ENCODE data around the gene SYVN1. TPM values are rescaled to one million over a fixed set of nuclear protein-coding genes. Genes with fewer than 3 reads are reported as not detected.

The SYVN1 gene
- total and polyA plus RNA-seq, 2 donors (not counting 3 experiments of a cell fraction or from before 2014, with no cell fraction given): 34.5 to 45.1 TPM

DNA sequence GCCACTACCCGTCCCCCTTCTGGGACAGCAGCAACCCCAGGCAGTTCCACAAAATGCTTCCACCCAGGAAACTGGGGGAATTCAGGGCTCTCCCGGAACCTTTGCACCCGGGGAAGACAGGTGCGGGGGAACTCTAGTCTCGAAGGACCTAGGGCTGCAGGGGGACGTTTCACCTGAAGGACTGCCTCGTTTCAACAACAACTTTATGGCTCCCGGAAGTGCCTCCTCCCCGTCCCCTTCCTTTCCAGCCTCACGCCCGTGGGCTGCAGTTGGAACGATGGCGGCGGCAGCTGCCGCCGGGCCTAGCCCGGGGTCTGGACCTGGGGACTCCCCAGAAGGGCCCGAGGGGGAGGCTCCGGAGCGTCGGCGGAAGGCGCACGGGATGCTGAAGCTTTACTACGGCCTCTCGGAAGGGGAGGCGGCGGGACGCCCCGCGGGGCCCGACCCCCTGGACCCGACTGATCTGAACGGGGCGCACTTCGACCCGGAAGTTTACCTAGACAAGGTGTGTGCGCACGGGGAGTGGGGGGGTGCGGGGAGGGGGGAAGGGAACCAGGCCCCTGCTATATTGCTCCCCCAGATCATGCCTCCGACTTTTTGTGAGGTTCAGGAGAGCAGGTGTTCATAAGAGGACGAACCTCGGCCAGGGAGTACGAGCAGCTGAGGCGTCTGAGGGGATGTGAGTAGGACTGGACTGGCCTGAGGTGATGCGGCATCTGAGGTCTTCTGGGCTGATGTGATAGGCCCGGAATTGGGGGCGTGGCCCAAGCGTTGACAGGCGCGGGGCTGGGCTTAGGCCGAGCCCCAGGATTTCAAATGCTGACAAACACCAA lies 38.1 kb downstream of the SYVN1 start, which contains the start of gene VPS51:
Gene VPS51, plus strand, starts transcription at position 241 of the 833 bp plus-strand sequence. Its CDS starts 37 bp downstream, at position 278.
- no peaks in the 10 kb centered on the region for H3K9me3 ChIP-seq (replicated peaks; ENCODE audit: control insufficient read depth, insufficient read depth, low read length)
- no peaks in the 10 kb centered on the region for H4K20me1 ChIP-seq (replicated peaks; ENCODE audit: control insufficient read depth, extremely low read depth, insufficient read depth, low read length)
- peaks cover 8% of the 10 kb centered on the region for H3K79me2 ChIP-seq (ENCODE audit: control insufficient read depth, insufficient read depth, low read length)
- peak within 1 kb of the TSS; percentile 43 for H3K9ac ChIP-seq (replicated peaks; ENCODE audit: extremely low read depth, insufficient read depth, low read length)
- ChIA-PET POLR2A (interaction anchor here (2.0 to 2.4 kb wide), 2 partner anchors 14 to 20 kb away, joined by 5 to 6 read pairs; no protein-coding TSS in a partner anchor), CTCF (interaction anchor here (1.2 to 5.3 kb wide), 2 partner anchors 12 to 15 kb away, joined by 3 to 56 read pairs; partner anchors contain the start of gene TM7SF2)
- FAIRE-seq: peak; percentile 86
- DNase-seq (ENCODE audit: low read depth, low spot score): peak; percentile 76
- H3K27ac ChIP-seq (ENCODE audit: insufficient read depth, low read depth, low read length): peak within 1 kb of the TSS; percentile 46
- no peaks in the 10 kb centered on the region for H3K36me3 ChIP-seq (ENCODE audit: control insufficient read depth in 2 of 2, extremely low read depth in 1 of 2, insufficient read depth in 2 of 2, low read length in 2 of 2)
- peaks cover 6% of the 10 kb centered on the region for H3K4me1 ChIP-seq (ENCODE audit: control insufficient read depth, extremely low read depth, insufficient read depth, low read length)
- H3K4me3 ChIP-seq (replicated peaks in 1 of 3; ENCODE audit: insufficient read depth in 1 of 3, low read depth in 1 of 3, low read length in 3 of 3): peak within 1 kb of the TSS; percentile 55 to 62 (median 56)
- TSS peak; percentile 95 for BruUV-seq (replicated peaks)
- dilution Hi-C loops (cut with MboI; ENCODE audit: extremely low pct_ligation_motif_present, low sequenced_read_pairs): no loop called here
- H2AFZ ChIP-seq (ENCODE audit: low read depth, low read length): peak within 1 kb of the TSS; percentile 99
- peak within 1 kb of the TSS; percentile 67 for H3K4me2 ChIP-seq (ENCODE audit: insufficient read depth, low read length)
- intact Hi-C loops (cut with micrococcal nuclease): loop anchor here (1.0 to 5.0 kb wide), 4 partner anchors 12 to 84 kb away; partner anchors contain the start of genes ARL2, CDCA5, SNX15 and TM7SF2
- TF ChIP-seq EZH2 (IDR thresholded peaks at IDR 0.05; ENCODE audit: borderline replicate concordance, low read depth, low read length, severe bottlenecking) (no peak), FOS (IDR thresholded peaks at IDR 0.05; ENCODE audit: borderline replicate concordance, insufficient read depth, low read length) (no peak), JUN (IDR thresholded peaks at IDR 0.05; ENCODE audit: borderline replicate concordance, insufficient read depth, insufficient read length, low read depth) (no peak), POLR2A (IDR thresholded peaks at IDR 0.05; ENCODE audit: low read depth, low read length) (peak; percentile 94), POLR2AphosphoS5 (IDR thresholded peaks at IDR 0.05; ENCODE audit: insufficient read depth, low read depth, low read length) (peak; percentile 67), MYC (IDR thresholded peaks at IDR 0.05; ENCODE audit: low read depth, low read length) (peak; percentile 80), GATA2 (IDR thresholded peaks at IDR 0.05; ENCODE audit: insufficient read depth, insufficient read length, low read depth, low read length) (no peak)
- TF ChIP-seq, protein P1, sequence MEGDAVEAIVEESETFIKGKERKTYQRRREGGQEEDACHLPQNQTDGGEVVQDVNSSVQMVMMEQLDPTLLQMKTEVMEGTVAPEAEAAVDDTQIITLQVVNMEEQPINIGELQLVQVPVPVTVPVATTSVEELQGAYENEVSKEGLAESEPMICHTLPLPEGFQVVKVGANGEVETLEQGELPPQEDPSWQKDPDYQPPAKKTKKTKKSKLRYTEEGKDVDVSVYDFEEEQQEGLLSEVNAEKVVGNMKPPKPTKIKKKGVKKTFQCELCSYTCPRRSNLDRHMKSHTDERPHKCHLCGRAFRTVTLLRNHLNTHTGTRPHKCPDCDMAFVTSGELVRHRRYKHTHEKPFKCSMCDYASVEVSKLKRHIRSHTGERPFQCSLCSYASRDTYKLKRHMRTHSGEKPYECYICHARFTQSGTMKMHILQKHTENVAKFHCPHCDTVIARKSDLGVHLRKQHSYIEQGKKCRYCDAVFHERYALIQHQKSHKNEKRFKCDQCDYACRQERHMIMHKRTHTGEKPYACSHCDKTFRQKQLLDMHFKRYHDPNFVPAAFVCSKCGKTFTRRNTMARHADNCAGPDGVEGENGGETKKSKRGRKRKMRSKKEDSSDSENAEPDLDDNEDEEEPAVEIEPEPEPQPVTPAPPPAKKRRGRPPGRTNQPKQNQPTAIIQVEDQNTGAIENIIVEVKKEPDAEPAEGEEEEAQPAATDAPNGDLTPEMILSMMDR (IDR thresholded peaks at IDR 0.05; ENCODE audit: extremely low read depth in 1 of 2, insufficient read depth in 1 of 2, low read depth in 1 of 2, low read length in 2 of 2): no peak
- TF ChIP-seq, protein P2, sequence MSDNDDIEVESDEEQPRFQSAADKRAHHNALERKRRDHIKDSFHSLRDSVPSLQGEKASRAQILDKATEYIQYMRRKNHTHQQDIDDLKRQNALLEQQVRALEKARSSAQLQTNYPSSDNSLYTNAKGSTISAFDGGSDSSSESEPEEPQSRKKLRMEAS (IDR thresholded peaks at IDR 0.05; ENCODE audit: insufficient read depth, insufficient read length): peak; percentile 44
- H3K27me3 ChIP-seq (ENCODE audit: control insufficient read depth in 2 of 2, insufficient read depth in 2 of 2, low read length in 2 of 2): no peaks in the 10 kb centered on the region
- no peaks in the 10 kb centered on the region for H3K9me1 ChIP-seq (replicated peaks; ENCODE audit: control insufficient read depth, extremely low read depth, insufficient read depth, low read length)

All from endothelial cell of umbilical vein (primary cell).